Inflammatory macrophage (primary cell): ENCODE measurements around the gene PPIL6.
A peak's percentile ranks its signal among the peaks of the same experiment; 100 is the strongest.

ENCODE experiments used
- DNase-seq, 2 donors: peaks; one replicate each; pipeline ENCODE4 v3.0.0-alpha.2; 2020 to 2022
- total RNA-seq, 18 experiments: gene quantifications; one replicate each; lab custom pipeline; 2026; ENCODE audit warnings: mixed read lengths in 6 of 18, inconsistent platforms in 2 of 18; lab: John Stamatoyannopoulos, UW

Gene PPIL6
- total RNA-seq: 0.09 to 1.1 (median 0.32) reads per million in 18 experiments

- DNase-seq: peak; percentile 88 to 93
Measured at GRCh38 chr6:109440331-109441068, at the start of gene PPIL6, which contains the start of gene SMPD2. Gene PPIL6 (minus strand): TSS chr6:109440628. CDS start chr6:109440590, 38 bp downstream. Gene SMPD2 (plus strand): TSS chr6:109440724. CDS start chr6:109441122, 398 bp downstream.

- DNase-seq: no peak
Measured at GRCh38 chr6:109488001-109488400, 47.6 kb upstream of the PPIL6 start.

GRCh38 chr6:109486068-109486467 is 45.6 kb upstream of the PPIL6 start:
- DNase-seq: no peak

DNA sequence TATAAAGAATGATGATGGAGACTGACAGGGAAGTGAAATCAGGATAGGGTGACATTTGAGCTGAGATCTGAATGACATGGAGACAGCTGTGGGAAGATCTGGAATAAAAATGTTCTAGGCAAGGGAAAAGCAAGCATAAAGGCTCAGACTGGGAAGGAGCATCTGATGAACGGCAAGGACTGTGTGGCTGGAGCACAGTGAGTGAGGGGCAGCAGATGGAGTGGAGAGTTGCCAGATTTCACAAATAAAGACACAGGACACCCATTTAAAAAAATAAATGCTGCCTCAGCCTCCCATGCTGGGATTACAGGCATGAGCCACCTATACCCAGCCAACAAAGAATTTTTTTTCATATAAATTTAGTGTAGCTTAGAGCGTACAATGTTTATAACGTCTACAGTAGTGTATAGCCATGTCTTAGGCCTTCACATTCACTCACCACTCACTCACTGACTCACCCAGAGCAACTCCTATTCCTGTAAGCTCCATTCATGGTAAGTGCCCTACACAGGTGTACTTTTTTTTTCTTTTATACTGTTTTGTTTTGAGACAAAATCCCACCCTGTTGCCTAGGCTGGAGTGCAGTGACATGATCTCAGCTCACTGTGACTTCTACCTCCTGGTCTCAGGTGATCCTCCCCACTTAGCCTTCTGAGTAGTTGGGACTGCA is 45.0 kb upstream of the PPIL6 start:
- no peak for DNase-seq

- no peak for DNase-seq
Measured at GRCh38 chr6:109484122-109484521, 43.7 kb upstream of the PPIL6 start.

GRCh38 chr6:109483735-109484057 is 43.3 kb upstream of the PPIL6 start:
- no peak for DNase-seq

DNA sequence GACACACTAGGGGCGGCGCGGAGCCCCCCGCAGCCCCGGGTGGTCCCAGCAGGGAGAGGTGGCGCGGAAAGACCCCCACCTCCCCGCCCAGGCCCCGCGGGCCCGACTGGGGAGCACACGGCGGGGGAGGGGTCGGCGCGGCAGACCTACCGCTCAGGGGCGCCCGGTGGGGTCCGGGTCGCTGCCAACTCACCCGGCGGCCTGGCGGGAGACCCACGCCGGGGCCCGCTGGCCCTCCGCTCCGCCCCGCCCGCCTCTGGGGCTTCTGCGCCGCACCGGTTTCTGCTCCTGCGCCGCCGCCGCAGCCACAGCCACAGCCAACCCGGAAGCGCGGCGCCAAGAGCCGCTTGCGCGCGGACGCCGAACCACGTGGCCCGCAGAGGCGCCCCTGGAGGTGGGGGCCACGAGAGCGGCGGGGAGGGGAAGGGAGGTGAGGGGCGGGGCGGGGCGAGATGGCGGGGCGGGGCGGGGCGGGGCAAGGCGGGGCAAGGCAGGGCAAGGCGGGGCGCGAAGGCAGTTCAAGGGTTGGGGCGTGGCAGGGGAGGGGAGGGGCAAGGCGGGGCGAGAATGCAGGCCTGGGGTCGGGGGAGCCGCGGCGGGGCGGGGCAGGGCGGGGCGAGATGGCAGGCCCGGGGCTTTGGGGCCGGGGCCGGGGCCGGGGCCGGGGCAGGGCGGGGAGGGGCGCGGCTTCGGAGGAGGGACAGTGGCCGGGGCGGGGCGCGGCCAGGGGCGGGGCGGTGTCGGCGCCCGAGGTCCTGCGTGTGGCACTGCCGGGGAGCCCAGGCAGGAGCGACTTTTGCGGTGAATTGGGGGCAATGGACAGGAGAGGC is 42.7 kb upstream of the PPIL6 start, which contains the start of gene ZBTB24:
ZBTB24 (minus strand) TSS at position 315 of the 830 bp plus-strand sequence. CDS start 1,193 bp downstream, outside the sequence.
- DNase-seq: peak; percentile 92 to 95

- DNase-seq: no peak
Measured at GRCh38 chr6:109480993-109481480, 40.6 kb upstream of the PPIL6 start.

GRCh38 chr6:109478841-109479624 is 38.6 kb upstream of the PPIL6 start:
- no peak for DNase-seq

DNA sequence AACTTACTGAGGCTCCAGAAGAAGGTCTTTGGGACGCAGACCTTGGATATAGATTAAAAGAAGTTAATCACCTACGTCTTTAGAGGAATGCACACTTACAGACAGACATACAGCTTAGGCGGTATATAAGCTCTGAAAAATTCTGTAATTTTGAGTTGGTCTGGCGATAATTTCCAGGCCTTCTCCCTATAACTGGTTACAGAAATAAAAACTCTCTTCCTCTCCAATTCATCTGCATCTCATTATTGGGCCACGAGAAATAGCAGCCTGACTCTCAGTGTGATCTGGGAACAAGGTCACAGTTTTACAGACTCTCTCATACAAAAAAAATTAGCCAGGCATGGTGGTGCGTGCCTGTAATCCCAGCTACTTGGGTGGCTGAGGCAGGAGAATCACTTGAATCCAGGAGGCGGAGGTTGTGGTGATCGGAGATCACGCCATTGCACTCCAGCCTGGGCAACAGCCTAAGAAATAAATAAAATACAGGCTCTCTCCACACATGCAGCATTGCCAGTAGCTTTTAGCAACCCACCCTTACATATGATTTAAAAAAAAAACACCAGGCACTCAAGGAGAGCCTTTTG is 37.9 kb upstream of the PPIL6 start:
- no peak for DNase-seq

GRCh38 chr6:109477725-109478124 is 37.3 kb upstream of the PPIL6 start:
- DNase-seq: no peak

- no peak for DNase-seq
Measured at GRCh38 chr6:109477184-109477583, 36.8 kb upstream of the PPIL6 start.

GRCh38 chr6:109475625-109476024 is 35.2 kb upstream of the PPIL6 start:
- DNase-seq: no peak

GRCh38 chr6:109474995-109475394 is 34.6 kb upstream of the PPIL6 start:
- no peak for DNase-seq

DNA sequence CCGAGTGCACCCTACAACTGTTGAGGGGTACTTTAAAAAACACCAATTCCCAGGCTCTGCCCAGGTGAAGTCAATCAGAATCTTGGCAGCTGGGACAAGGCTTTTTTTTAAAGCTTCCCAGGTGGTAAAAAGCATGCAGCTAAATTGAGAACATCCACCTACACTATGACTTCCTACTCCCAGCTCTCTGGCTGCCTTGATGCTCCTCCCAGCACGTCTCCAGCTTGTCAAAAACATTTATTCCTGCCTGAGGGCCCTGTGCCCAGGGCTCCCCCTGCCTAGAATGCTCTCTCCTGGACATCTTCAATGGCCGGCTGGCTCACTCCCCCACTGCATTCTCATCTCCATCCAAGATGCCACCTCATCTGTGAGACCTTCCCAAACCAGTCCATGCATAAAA is 32.7 kb upstream of the PPIL6 start:
- DNase-seq: no peak

DNA sequence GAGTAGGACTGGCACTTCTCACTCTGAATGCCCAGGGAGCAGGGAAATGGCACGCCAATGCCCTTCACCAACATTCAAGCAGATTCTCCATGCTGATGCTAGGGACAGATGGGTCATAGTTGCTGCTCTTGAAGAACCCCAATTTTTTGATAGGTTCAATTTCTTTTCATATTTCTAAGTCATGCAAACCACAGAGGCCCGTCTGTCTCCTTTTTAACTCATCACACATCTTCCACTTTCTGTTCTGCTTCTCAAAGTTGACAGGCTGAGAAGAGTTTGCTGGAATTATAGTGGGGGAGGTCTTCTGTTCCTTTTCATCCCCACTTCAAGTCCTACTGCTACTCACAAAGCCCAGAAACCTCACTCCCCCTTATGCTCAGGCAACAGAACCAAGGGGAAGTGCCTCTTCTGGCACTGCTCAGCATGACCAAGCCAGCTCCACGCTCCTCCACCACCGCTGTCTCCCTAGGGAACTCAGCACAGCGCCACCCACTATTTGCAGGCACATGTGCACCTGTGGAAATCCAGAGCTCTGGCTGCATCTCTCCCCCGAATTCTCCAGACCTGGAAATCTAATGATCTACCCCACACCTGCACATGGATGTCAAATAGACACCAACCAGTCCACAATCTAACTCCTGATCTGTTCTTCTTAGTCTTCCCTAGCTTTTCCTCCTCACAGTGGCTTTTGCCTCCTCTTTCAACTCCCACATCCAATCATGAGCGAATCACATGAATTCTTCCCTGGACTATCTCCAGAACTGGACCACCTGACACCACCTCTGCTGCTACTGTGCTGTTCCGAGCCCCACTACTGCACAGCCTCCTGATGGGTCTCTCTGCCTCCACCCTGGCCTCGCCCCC is 31.9 kb upstream of the PPIL6 start:
- no peak for DNase-seq

GRCh38 chr6:109471105-109471810 is 30.8 kb upstream of the PPIL6 start:
- DNase-seq: no peak

DNA sequence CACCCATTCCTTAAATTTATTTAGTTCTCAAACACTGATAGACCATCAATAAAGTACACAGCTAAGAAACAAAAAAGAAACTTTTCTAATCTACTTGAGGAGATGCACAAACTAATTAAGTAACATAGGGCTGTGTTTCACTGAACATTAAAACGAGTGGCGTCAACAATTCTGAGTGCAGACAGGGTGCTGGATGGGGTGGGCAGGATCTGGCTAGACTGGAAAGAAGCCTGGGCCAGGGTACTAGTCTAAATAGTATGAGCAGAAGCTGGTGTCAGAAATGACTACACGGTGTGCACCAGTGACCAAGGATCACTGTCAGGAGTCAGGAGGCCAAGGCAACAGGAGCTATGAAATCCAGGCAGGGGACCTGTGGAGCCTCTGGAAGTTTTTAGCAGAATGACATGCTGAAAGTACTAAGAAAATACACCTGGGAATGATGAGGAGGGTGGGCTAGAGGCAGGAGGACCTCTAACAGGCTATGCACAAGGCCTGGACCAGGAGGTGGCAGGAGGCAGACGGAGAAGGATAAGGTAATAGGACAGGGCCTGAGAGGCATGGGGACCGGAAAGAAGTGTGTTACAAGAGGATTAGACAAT is 29.3 kb upstream of the PPIL6 start:
- DNase-seq: no peak

DNA sequence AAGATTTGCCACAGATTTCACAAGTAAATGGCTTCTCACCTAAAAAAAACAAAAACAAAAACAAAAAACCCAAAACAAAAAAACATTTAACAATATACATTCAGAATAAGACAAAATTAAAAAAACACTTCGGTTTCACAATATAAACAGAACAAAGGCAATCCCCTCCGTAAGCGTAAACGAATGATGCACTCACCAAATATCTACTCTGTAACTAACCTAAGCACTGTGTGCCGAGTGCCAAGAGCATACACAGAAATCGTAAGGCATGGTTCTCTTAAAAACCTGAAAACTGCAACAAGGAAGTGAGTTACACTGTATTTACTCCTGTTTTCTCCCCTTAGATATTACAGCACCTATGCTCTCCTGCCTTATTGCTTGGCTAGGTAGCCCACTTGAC is 27.3 kb upstream of the PPIL6 start:
- no peak for DNase-seq
